ENCODE data around the gene FRS3.
A peak's percentile ranks its signal among the peaks of the same experiment; 100 is the strongest.

FRS3 gene

DNA sequence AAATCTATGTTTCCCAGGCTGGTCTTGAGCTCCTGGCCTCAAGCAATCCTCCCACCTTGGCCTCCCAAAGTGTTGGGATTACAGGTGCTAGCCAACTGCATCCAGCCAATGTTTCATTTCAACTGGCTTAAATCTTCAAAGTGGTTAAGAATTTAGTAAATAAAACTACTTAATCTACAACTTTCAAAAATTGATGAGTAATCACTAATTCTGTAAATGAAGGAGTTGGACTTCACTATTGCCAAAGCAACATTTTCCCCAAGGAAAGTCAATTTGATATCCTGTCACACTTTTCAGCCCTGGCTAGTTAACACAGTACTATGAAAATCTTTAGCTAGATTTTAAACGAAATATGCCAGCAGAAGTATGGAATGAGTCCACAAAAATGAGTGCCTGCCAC lies 11.6 kb upstream of the FRS3 start:
- Histone ChIP-seq H3K4me2 (no peak overlapping the region), H4K20me1 (peaks cover 42% of the 10 kb centered on the region), H3K36me3 (peaks cover 74% of the 10 kb centered on the region), H3K4me1 (peaks cover 14% of the 10 kb centered on the region), H3K4me3 (no peak overlapping the region), H3K27me3 (no peaks in the 10 kb centered on the region), H3K9me3 (no peaks in the 10 kb centered on the region), H3K27ac (no peak overlapping the region), H3K9ac (no peak overlapping the region)
- TF ChIP-seq Cebpa-rat (IDR thresholded peaks at IDR 0.05): no peak

GRCh38 chr6:41790045-41790444 lies 10.3 kb upstream of the FRS3 start:
- Histone ChIP-seq H3K27ac (no peak overlapping the region), H3K4me2 (no peak overlapping the region), H3K36me3 (peaks cover 61% of the 10 kb centered on the region), H3K27me3 (no peaks in the 10 kb centered on the region), H4K20me1 (peaks cover 41% of the 10 kb centered on the region), H3K4me3 (no peak overlapping the region), H3K9me3 (no peaks in the 10 kb centered on the region), H3K9ac (no peak overlapping the region), H3K4me1 (peaks cover 26% of the 10 kb centered on the region)
- TF ChIP-seq Cebpa-rat (IDR thresholded peaks at IDR 0.05): no peak

- Histone ChIP-seq H3K4me2 (peak overlapping the region; percentile 78), H3K36me3 (peaks cover 54% of the 10 kb centered on the region), H3K4me3 (no peak overlapping the region), H3K4me1 (peaks cover 32% of the 10 kb centered on the region), H3K27me3 (no peaks in the 10 kb centered on the region), H3K27ac (no peak overlapping the region), H3K9me3 (no peaks in the 10 kb centered on the region), H3K9ac (peak overlapping the region; percentile 40; the same call in 1 of the 2 replicates), H4K20me1 (peaks cover 36% of the 10 kb centered on the region)
- TF ChIP-seq Cebpa-rat (IDR thresholded peaks at IDR 0.05): no peak
Measured at GRCh38 chr6:41789390-41789724, 9.7 kb upstream of the FRS3 start.

- Histone ChIP-seq H3K9ac (peak within 1 kb of the TSS; percentile 97), H3K27ac (peak within 1 kb of the TSS; percentile 88), H3K27me3 (no peaks in the 10 kb centered on the region), H3K9me3 (no peaks in the 10 kb centered on the region), H3K4me2 (peak within 1 kb of the TSS; percentile 90), H3K36me3 (peaks cover 38% of the 10 kb centered on the region), H3K4me3 (peak within 1 kb of the TSS; percentile 84), H3K4me1 (peaks cover 32% of the 10 kb centered on the region), H4K20me1 (peaks cover 34% of the 10 kb centered on the region)
- no peak for TF ChIP-seq Cebpa-rat (IDR thresholded peaks at IDR 0.05)
Measured at GRCh38 chr6:41787219-41787917, 7.7 kb upstream of the FRS3 start, which contains the start of gene TOMM6. TSS of gene TOMM6 (plus strand) at chr6:41787694. CDS start at chr6:41787698, 4 bp downstream.

- Histone ChIP-seq H3K36me3 (peaks cover 31% of the 10 kb centered on the region), H3K4me1 (peaks cover 35% of the 10 kb centered on the region), H4K20me1 (peaks cover 27% of the 10 kb centered on the region), H3K4me2 (peak overlapping the region; percentile 90), H3K27me3 (no peaks in the 10 kb centered on the region), H3K4me3 (peak overlapping the region; percentile 84), H3K9me3 (no peaks in the 10 kb centered on the region), H3K27ac (peak overlapping the region; percentile 88), H3K9ac (peak overlapping the region; percentile 97)
- no peak for TF ChIP-seq Cebpa-rat (IDR thresholded peaks at IDR 0.05)
Measured at GRCh38 chr6:41786451-41787218, 6.9 kb upstream of the FRS3 start.

DNA sequence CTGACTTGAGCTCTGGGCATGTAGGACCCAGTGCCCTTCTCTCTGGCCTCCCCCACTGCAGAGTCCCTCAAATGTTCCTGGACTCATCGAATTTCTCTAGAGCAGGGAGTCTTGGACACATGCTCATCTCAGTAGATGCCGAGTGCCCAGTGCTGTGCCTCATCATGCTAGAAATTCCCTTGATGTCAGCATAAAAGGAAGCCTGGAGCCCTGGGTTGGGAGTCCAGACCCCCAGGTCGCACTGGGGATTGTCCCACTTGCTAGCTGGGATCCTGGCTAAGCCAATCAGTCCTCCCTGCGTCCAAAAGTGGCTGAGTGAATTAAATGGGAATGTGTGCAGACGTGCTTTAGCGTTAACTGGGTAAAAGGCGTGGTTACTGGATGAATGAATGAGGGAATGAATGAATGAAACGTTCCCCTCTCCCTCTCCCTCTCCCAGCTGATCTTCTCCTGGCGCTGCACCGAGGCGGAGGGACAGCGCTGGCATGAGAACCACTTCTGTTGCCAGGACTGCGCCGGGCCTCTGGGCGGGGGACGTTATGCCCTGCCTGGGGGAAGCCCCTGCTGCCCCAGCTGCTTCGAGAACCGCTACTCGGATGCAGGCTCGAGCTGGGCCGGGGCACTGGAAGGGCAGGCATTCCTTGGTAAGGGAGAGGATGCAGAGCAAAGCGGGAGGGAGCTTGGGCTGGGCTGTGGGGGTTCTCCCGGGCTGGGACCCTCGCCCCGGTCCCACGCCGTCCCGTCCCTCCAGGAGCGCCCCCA lies 6.2 kb upstream of the FRS3 start:
- peaks cover 24% of the 10 kb centered on the region for H4K20me1 ChIP-seq
- H3K9me3 ChIP-seq: no peaks in the 10 kb centered on the region
- H3K4me3 ChIP-seq: peak overlapping the region; percentile 84
- peaks cover 43% of the 10 kb centered on the region for H3K4me1 ChIP-seq
- no peak for TF ChIP-seq Cebpa-rat (IDR thresholded peaks at IDR 0.05)
- H3K27me3 ChIP-seq: peaks cover 8% of the 10 kb centered on the region; the same call in 1 of the 2 replicates
- peak overlapping the region; percentile 90 for H3K4me2 ChIP-seq
- peak overlapping the region; percentile 97 for H3K9ac ChIP-seq
- peak overlapping the region; percentile 88 for H3K27ac ChIP-seq
- peaks cover 23% of the 10 kb centered on the region for H3K36me3 ChIP-seq

GRCh38 chr6:41785254-41785653 lies 5.6 kb upstream of the FRS3 start:
- H3K9ac ChIP-seq: no peak overlapping the region
- H3K27ac ChIP-seq: no peak overlapping the region
- no peak for TF ChIP-seq Cebpa-rat (IDR thresholded peaks at IDR 0.05)
- peaks cover 18% of the 10 kb centered on the region for H4K20me1 ChIP-seq
- H3K27me3 ChIP-seq: peaks cover 10% of the 10 kb centered on the region; the same call in 1 of the 2 replicates
- peak overlapping the region; percentile 90 for H3K4me2 ChIP-seq
- H3K4me1 ChIP-seq: peaks cover 46% of the 10 kb centered on the region
- no peak overlapping the region for H3K4me3 ChIP-seq
- peaks cover 17% of the 10 kb centered on the region for H3K36me3 ChIP-seq
- no peaks in the 10 kb centered on the region for H3K9me3 ChIP-seq

DNA sequence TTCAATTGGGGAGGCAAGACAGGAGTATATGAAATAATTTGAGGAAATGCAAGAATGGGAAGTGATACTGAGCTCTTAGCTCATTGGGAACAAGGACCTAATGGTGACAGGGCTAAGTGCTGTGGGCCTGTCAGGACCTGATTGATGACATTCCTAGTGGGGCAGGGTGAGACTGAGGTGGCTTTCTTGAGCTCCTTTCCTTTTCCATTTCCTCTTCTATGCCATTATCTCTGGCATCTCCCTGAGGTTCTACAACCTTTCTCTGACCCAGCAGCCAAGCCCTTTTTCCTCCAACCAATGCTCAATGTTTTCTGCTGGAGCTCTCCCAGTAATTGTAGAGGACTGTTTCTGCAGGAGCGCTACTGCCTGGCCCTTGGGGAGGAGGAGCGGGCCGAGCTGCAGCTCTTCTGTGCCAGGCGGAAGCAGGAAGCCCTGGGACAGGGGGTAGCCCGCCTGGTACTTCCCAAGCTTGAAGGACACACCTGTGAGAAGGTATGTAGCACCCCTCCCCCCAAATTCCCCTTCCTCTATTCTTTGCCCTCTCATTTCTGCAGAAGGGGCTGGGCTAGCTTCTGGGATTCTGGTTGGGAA lies 5.0 kb upstream of the FRS3 start:
- Histone ChIP-seq H3K9me3 (no peaks in the 10 kb centered on the region), H3K4me1 (peaks cover 46% of the 10 kb centered on the region), H3K27me3 (peaks cover 10% of the 10 kb centered on the region; the same call in 1 of the 2 replicates), H4K20me1 (peaks cover 14% of the 10 kb centered on the region; the same call in 1 of the 2 replicates), H3K9ac (no peak overlapping the region), H3K4me2 (peak overlapping the region; percentile 7; the same call in 1 of the 2 replicates), H3K4me3 (no peak overlapping the region), H3K36me3 (peaks cover 11% of the 10 kb centered on the region), H3K27ac (no peak overlapping the region)
- no peak for TF ChIP-seq Cebpa-rat (IDR thresholded peaks at IDR 0.05)

GRCh38 chr6:41783106-41783780 lies 3.5 kb upstream of the FRS3 start:
- no peaks in the 10 kb centered on the region for H4K20me1 ChIP-seq
- no peak overlapping the region for H3K27ac ChIP-seq
- H3K9ac ChIP-seq: no peak overlapping the region
- peaks cover 10% of the 10 kb centered on the region; the same call in 1 of the 2 replicates for H3K27me3 ChIP-seq
- H3K9me3 ChIP-seq: no peaks in the 10 kb centered on the region
- no peak overlapping the region for H3K4me3 ChIP-seq
- no peak overlapping the region for H3K4me2 ChIP-seq
- no peaks in the 10 kb centered on the region for H3K36me3 ChIP-seq
- H3K4me1 ChIP-seq: peaks cover 44% of the 10 kb centered on the region
- TF ChIP-seq Cebpa-rat (IDR thresholded peaks at IDR 0.05): no peak
